Large intestine (tissue), 3 donors: ENCODE results near the gene ASB10. TPM values are rescaled to one million over a fixed set of nuclear protein-coding genes. Genes with fewer than 3 reads are reported as not detected.

ENCODE experiments used
- DNase-seq, 2 donors: peaks; one replicate each; pipeline versions ENCODE4 v3.0.0 to v3.0.0-alpha.2; 2013
- H3K27ac ChIP-seq: one replicate; pipeline ENCODE4 v1.5.1; 2013; ENCODE audit warnings: low read length
- H3K27me3 ChIP-seq: 2 replicates; pipeline ENCODE4 v1.6.1; 2013; ENCODE audit warnings: low read length; ENCODE audit not compliant: control insufficient read depth, insufficient read depth
- H3K36me3 ChIP-seq: 2 replicates; pipeline ENCODE4 v1.6.1; 2013; ENCODE audit warnings: low read length; ENCODE audit not compliant: control insufficient read depth, insufficient read depth
- H3K4me1 ChIP-seq: one replicate; pipeline ENCODE4 v1.6.1; 2013; ENCODE audit warnings: low read length; ENCODE audit not compliant: control insufficient read depth, insufficient read depth
- H3K4me3 ChIP-seq: one replicate; pipeline ENCODE4 v1.5.1; 2013; ENCODE audit warnings: low read length
- H3K9me3 ChIP-seq: one replicate; pipeline ENCODE4 v1.6.1; 2013; ENCODE audit warnings: mild to moderate bottlenecking, low read depth, low read length, moderate library complexity; ENCODE audit not compliant: control insufficient read depth
- WGBS: methylation state at CpG from one replicate; pipeline ENCODE4 v1.1.5; 2013; ENCODE audit warnings: low lambda C conversion rate; ENCODE audit not compliant: insufficient coverage; 5-methylcytosine and 5-hydroxymethylcytosine counted together
- polyA plus RNA-seq: library from polyadenylated mRNA; unstranded; fragments of 120-200 nt; gene quantifications from one replicate; pipeline ENCODE4 v1.2.1, GENCODE V29; 2013

The ASB10 gene
- polyA plus RNA-seq, 1 donor = not detected

GRCh38 chr7:151228024-151228866, 41.2 kb upstream of the ASB10 start:
- Histone ChIP-seq H3K36me3 (peaks cover 19% of the 10 kb centered on the region), H3K4me1 (peaks cover 14% of the 10 kb centered on the region), H3K27me3 (no peaks in the 10 kb centered on the region), H3K27ac (peak overlapping the region; percentile 71), H3K4me3 (peak overlapping the region; percentile 66), H3K9me3 (no peaks in the 10 kb centered on the region)
- peak in 1 of 2 donors; percentile 52 for DNase-seq
- 61% methylated on average over 3 of the region's 10 CpGs for WGBS

DNA sequence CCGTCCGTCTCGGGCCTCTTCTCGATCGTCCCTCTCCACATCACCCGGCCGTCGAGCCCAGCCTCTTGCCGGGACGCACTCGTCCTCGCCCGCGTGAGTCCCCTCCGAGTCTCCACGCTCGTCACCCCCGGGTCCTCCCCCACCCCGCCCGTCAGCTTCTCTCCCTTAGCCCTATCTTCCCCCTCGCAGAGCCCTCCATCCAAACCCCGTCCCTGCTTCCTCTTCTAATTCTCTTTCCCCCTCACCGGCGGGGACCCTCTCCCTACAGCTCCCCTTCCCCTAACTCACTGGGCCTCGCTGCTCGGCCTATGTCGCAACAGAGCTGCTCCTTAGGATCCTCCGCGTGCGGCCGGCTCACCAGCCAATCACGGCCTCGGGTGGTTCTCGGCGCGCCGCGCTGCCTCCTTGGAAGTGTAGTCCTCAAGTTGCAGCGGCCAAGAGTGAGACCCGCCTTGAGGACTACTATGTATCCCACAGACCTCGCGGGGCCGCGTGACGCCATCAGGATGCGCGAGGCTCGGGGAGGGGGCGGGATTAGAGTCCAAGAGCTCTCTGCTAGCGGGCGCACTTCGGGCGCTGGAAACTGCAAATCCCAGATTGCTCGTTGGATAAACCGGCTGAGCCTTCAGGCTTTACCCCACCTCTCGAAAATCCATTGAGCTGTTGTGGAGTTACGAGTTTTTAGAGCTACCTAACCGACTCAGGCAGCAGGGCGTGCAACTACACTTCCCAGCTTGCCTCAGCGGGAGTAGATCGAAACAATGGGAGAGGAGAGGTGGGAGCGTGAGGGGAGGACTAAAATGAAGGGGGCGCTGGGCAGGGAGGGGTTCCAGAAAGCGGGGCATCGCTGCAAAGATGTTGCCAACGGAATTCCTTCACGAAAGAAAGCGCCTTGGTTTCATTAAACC, 40.1 kb upstream of the ASB10 start, which contains the start of gene ABCF2:
ABCF2 (minus strand) TSS at position 331 of the 908 bp plus-strand sequence. CDS start 747 bp downstream, outside the sequence.
- H3K4me1 ChIP-seq = peaks cover 14% of the 10 kb centered on the region
- WGBS = 0% methylated on average over 4 of the region's 68 CpGs
- DNase-seq = peak; percentile 99
- H3K27me3 ChIP-seq = no peaks in the 10 kb centered on the region
- peaks cover 28% of the 10 kb centered on the region for H3K36me3 ChIP-seq
- peak within 1 kb of the TSS; percentile 71 for H3K27ac ChIP-seq
- H3K9me3 ChIP-seq = no peaks in the 10 kb centered on the region
- H3K4me3 ChIP-seq = peak within 1 kb of the TSS; percentile 66

- Histone ChIP-seq H3K27me3 (no peaks in the 10 kb centered on the region), H3K36me3 (peaks cover 33% of the 10 kb centered on the region), H3K9me3 (no peaks in the 10 kb centered on the region), H3K27ac (no peak overlapping the region), H3K4me3 (peak overlapping the region; percentile 66), H3K4me1 (peaks cover 14% of the 10 kb centered on the region)
- no peak for DNase-seq
- no CpG with 5 or more reads among the region's 15 CpGs for WGBS
These were observed 39.5 kb upstream of the ASB10 start for GRCh38 chr7:151226560-151226874.

GRCh38 chr7:151225948-151226510, 39.0 kb upstream of the ASB10 start:
- Histone ChIP-seq H3K4me3 (peak overlapping the region; percentile 66), H3K27me3 (no peaks in the 10 kb centered on the region), H3K27ac (no peak overlapping the region), H3K9me3 (no peaks in the 10 kb centered on the region), H3K36me3 (peaks cover 35% of the 10 kb centered on the region), H3K4me1 (peaks cover 14% of the 10 kb centered on the region)
- WGBS = 74% methylated on average over 5 of the region's 8 CpGs
- DNase-seq = no peak

DNA sequence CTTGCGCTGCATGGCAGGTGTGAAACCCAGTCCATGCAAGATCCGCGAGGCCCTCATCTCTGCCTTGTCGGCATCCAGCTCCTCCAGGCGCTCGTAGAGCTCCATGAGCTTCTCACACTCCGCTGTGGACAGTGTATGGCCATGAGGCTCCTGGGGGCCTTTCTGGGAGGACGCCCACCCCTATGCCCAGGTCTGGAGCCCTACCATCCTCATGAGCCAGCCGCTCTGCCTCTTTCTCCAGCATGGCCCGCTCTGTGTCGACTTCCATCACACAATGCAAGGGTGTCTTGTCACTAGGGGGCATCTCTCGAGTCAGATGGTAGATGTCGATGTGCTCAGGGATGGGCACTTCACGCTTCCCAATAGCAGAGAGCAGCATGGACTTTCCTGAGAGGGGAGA, 36.7 kb upstream of the ASB10 start:
- whole genome bisulfite sequencing = no CpG with 5 or more reads among the region's 14 CpGs
- Histone ChIP-seq H3K27me3 (no peaks in the 10 kb centered on the region), H3K27ac (no peak overlapping the region), H3K36me3 (peaks cover 47% of the 10 kb centered on the region), H3K4me1 (peaks cover 14% of the 10 kb centered on the region), H3K9me3 (no peaks in the 10 kb centered on the region), H3K4me3 (no peak overlapping the region)
- DNase-seq = no peak

DNA sequence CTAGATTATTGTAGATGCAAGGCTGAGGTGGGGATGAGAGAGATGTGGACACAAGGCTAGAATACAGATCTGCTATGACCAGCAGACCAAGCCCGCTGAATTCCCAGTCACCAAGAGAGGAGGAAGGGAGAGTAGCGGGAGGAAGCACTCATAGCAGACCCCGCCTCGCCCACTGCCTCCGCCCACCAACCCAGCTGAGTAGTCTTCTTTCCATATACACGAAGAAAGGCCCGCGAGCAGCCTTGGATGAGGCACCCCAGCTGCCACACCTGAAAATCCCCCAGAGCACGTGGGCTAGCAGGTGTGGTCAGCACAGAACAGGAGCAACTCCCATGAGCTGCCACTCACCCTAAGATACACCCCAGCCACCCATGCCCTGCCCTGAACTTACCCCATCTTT, 31.1 kb upstream of the ASB10 start:
- WGBS = no CpG with 5 or more reads among the region's 9 CpGs

DNA sequence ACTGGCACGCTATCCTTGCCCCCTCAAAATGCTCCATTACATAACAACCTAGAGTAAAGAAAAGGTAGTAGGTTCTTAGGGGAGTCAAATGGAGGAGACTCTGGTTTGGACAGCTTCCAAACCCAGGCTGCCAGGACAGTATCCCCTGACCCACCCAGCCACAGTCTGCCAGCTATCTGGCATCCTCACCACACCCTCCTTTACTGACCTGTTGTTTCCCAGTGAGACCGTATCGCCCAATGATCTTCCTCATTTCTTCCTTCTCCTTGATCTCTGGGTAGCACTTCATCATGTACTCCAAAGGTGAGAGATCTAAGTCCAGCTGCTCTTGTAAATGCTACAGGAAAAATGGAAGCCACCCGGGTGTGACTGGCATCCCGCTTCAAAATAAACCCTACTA, 28.3 kb upstream of the ASB10 start:
- Histone ChIP-seq H3K36me3 (peaks cover 66% of the 10 kb centered on the region), H3K27me3 (no peaks in the 10 kb centered on the region), H3K9me3 (no peaks in the 10 kb centered on the region), H3K4me3 (no peak overlapping the region), H3K27ac (no peak overlapping the region), H3K4me1 (no peaks in the 10 kb centered on the region)
- WGBS = no CpG with 5 or more reads among the region's 5 CpGs
- no peak for DNase-seq

More for the DNA sequence above, 31.1 kb upstream of the ASB10 start:
- Histone ChIP-seq H3K4me1 (no peaks in the 10 kb centered on the region), H3K4me3 (no peak overlapping the region), H3K36me3 (peaks cover 78% of the 10 kb centered on the region), H3K9me3 (no peaks in the 10 kb centered on the region), H3K27ac (no peak overlapping the region), H3K27me3 (no peaks in the 10 kb centered on the region)
- DNase-seq = no peak

DNA sequence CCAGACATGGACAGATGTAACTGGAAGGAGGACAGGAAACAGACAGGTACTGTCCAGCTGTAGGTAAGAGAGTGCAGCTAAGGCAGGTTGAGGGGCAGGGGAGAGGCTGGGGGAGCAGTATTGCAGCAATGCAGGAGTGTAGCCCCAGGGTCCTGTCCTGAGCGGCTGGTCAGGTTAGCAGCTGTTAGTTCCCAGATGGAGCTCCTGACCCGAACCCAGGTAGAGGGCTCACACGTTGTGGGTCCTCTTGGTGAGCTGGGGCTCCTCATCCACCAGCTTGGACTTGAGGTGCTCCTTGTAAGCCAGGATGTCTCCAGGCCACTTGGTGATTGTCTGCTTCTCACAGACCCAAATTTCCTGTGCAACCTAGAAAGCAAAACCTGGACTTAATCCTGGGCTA, 26.8 kb upstream of the ASB10 start:
- H3K27ac ChIP-seq = no peak overlapping the region
- DNase-seq = no peak
- no CpG with 5 or more reads among the region's 3 CpGs for WGBS
- H3K4me3 ChIP-seq = no peak overlapping the region
- no peaks in the 10 kb centered on the region for H3K27me3 ChIP-seq
- no peaks in the 10 kb centered on the region for H3K4me1 ChIP-seq
- H3K36me3 ChIP-seq = peaks cover 60% of the 10 kb centered on the region
- H3K9me3 ChIP-seq = no peaks in the 10 kb centered on the region

- Histone ChIP-seq H3K4me3 (no peak overlapping the region), H3K9me3 (no peaks in the 10 kb centered on the region), H3K27ac (no peak overlapping the region), H3K4me1 (no peaks in the 10 kb centered on the region), H3K36me3 (peaks cover 48% of the 10 kb centered on the region), H3K27me3 (no peaks in the 10 kb centered on the region)
- no CpG with 5 or more reads among the region's 5 CpGs for WGBS
- no peak for DNase-seq
These were observed 25.6 kb upstream of the ASB10 start for GRCh38 chr7:151212626-151213025.

- DNase-seq = no peak
- H3K9me3 ChIP-seq = no peaks in the 10 kb centered on the region
- H3K4me1 ChIP-seq = no peaks in the 10 kb centered on the region
- H3K27me3 ChIP-seq = no peaks in the 10 kb centered on the region
- peaks cover 34% of the 10 kb centered on the region for H3K36me3 ChIP-seq
- H3K27ac ChIP-seq = no peak overlapping the region
- H3K4me3 ChIP-seq = no peak overlapping the region
- no CpG with 5 or more reads among the region's 3 CpGs for WGBS
These were observed 24.2 kb upstream of the ASB10 start for GRCh38 chr7:151211155-151211772.
